ENCODE measurements around the gene GAST.
"Not testable (repeated sequence)": the region's sequence is repeated elsewhere in the genome, so short reads cannot be mapped to it uniquely, and the experiment has no call there.

The GAST gene, protein sequence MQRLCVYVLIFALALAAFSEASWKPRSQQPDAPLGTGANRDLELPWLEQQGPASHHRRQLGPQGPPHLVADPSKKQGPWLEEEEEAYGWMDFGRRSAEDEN

DNA sequence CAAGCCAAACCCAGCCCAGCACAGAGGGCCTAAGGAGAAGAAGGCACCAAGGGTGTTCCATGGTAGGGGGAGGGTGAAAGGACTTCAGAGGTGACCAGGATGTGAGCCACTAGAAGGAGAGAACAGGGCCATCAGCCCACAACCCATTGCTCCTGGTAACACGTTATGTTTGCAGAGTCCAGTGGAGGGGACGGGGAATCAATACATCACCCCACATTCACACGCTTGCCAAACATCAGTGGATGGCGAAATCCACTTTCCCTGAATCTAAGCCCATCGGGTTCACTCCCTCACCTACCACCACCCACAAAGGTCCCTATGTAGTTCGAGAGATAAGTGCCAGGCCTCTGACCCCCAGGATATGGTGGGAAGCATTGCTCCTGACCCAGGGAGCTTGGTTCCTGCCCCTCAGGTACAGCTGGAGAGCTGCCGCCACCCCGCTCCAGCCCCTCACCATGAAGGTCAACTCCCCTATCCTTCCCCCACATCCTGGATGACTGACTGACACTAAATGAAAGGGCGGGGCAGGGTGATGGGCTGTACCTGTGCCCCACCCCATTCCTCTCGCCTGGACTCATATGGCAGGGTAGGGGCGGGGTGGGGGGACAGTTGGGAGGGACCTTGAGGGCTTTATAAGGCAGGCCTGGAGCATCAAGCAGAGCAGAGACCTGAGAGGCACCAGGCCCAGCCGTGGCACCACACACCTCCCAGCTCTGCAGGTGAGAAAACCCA lies at the start of gene GAST:
TSS of gene GAST (plus strand) at position 663 of the 732 bp plus-strand sequence. CDS start 3,106 bp downstream, outside the sequence.
- no peak for DNase-seq

- no peak for DNase-seq
Measured at GRCh38 chr17:41663451-41664171, 48.5 kb upstream of the GAST start.

DNA sequence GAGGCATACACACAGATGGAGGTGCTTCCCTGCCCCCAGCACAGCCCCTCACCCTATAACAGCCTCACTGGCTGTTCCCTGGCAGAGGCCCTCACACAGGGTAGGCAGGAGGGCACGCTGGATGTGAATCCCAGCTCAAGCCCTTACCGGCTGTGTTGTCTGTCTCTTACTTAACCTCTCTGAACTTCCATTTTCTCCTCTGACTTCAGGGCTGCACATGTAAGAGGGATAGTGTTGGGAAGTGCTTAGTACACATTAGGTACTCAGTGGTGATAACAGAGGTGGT lies 48.0 kb upstream of the GAST start:
- DNase-seq: no peak

DNA sequence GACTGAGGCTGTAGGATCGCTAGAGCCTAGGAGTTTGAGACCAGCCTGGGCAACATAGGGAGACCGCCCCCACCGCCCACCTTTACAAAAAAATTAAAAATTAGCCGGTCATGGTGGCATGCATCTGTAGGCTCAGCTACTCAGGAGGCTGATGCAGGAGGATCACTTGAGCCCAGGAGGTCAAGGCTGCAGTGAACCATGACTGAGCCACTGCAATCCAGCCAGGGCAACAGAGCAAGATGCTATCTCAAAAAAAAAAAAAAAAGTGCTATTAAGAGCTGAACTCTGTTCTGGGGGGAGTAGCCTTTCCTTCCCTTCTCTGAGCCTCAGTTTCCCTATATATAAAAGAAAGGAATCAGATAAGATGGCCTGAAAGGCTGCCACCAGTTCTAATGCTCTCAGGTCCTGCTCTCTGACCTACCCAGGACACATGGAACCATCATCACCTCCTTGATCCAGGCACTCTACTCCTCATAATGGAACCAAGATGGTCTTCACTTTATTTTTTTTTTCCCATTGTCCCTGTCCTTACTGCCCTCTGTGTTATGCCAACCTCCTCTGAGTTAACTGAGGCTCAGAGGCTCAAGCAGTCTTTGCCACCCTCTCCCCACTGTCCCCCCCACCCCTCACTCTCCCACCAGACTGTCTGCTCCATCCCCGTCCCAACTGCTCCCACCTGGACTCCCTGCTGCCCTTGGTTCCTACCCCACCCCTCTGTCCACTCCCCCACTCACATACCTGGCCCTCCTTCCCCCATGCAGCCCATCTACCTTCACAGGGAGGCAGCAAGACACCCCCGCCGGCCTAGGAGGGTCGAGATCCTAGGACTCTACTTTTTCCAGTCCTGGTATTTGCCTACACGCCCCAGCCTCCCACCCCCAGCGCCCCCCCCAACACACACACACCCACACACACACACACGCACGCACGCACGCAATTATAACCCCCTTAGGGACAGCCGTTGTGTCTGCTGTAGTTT lies 47.3 kb upstream of the GAST start:
- no peak for DNase-seq

DNA sequence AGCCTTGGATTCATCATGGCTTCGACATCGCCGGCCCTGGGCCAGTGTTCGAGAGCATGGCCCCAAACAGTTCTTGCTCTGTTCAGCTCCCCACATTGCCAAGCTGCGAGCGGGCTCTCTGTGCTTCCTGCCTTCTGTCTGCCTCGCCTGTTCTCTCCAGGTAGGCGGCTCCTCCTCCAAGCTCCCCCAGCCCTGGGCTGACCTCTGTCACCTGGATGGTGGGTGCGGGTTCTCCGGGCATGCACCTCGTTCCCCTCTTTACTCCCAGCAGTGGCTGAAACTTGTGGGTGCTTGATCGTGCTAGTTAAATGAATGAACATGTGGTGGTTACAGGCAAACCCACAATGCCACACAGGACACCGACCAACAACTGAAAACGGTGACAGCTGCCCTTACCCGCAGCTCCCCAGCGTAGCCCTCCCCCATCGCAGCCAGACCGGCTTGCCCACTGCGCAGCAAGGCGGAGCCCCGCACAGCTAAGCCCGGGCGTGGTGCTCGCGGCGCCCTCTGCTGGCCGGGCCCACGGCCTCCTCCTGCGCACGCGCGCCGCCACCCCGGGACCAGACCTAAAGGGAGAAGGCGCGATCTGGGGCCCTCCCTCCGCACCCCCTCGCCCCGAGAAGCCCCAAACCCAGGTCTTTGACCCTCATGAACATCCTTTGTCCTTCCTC lies 46.4 kb upstream of the GAST start:
- DNase-seq: peak; percentile 39

GRCh38 chr17:41666237-41666641 lies 45.9 kb upstream of the GAST start:
- DNase-seq: peak; percentile 42

GRCh38 chr17:41666708-41667279 lies 45.3 kb upstream of the GAST start:
- peak; percentile 69 for DNase-seq

DNA sequence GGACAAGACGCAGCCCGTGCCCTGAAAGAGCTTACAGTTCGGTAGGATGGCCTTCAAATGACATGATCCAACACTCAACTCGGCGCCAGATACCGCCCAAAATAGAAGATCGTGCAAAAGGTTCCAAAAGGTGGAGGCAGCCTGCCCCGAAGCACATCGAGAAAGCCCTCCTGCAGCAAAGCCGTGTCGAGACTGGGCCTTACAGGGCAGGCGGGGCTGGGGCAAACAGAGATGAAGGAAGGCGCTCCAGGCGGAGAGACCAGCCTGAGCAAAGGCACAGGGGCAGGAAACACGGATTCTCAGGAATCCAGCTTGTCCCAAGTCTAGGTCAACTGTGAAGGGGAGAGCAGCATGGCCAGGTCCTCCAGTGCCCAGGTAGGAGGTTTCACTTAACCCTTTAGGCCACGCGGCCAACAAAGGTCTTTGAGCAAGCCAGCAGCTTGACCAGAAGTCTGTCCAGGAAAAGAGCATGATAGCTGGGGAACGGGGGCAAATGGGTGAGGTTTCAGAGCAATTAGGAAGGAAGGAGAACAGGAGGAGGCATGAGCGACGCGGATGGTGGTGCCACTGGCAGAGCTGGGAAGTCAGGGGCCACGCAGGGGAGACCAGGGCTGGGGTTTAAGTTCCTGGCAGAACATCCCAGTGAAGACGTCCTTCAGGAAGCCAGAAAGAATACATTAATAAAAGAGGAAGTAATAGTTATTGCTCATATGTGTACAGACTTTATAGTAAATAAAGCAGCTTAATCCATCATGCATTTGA lies 44.7 kb upstream of the GAST start:
- DNase-seq: no peak

DNA sequence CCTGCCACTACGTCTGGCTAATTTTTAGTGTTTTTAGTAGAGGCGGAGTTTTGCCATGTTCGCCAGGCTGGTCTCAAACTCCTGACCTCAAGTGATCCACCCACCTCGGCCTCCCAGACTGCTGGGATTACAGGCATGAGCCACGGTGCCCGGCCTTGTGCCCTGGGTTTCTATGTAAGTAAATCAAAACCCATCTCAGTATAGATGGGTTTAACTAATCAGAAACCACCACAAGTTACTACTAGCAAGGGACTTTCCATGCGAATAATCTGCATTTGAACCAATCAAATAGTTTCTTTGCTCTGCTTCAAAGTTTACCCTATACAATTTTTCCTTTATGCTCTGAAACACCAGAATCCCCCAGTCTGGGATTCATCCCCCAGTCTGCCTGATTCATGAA lies 40.0 kb upstream of the GAST start:
- no peak for DNase-seq

GRCh38 chr17:41675157-41676057 lies 36.7 kb upstream of the GAST start:
- not testable (repeated sequence) for DNase-seq

DNA sequence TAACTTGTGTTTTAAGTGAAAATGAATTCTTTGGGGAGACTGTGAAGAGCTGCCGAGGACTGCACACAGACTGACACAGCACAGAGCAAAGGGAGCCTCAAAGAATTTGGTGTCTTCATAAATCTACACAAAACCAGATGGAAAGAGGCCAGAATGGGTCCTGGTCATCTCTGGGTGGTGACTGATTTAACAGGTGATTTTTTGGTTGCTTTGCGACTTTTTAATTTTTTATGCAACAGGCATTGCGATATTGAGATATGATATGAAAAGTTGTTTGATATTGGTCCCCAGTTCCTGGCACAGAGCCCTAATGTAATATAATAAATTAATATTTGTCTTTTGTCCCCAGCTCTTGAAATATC lies 36.1 kb upstream of the GAST start:
- DNase-seq: no peak

GRCh38 chr17:41678411-41678906 lies 33.7 kb upstream of the GAST start:
- no peak for DNase-seq

DNA sequence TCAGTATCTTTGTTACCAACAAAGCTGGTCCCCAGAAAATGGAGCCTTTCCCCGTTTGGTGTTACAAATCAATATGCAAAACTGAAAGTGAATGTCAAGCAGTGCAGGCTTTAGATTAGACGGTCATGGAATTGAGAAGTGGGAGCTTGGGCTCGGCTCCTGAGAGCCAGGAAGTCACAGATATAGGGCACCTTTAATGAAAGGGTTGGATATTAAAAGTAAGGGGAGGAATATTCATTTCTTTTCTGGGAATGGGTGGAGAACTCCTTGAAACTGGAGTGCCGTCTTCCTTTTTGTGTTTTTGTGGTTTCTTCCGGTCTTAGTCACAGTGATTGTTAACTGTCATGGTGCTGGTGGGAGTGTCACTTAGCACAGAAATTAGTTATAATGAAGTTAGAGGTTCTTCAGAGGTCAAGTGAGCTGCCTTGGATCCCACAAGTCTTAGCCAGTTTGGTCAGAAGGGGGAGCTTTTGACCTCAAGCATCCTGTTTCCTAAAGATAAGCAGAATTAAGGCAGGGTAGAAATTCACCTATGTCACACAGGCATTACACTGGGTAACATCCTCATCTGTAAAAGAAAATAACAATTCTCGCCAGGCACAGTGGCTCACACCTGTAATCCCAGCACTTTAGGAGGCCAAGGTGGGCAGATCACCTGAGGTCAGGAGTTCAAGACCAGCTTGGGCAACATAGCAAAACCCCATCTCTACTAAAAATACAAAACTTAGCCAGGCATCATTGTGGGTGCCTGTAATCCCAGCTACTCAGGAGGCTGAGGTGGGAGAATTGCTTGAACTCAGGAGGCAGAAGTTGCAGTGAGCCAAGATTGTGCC lies 33.0 kb upstream of the GAST start:
- no peak for DNase-seq

DNA sequence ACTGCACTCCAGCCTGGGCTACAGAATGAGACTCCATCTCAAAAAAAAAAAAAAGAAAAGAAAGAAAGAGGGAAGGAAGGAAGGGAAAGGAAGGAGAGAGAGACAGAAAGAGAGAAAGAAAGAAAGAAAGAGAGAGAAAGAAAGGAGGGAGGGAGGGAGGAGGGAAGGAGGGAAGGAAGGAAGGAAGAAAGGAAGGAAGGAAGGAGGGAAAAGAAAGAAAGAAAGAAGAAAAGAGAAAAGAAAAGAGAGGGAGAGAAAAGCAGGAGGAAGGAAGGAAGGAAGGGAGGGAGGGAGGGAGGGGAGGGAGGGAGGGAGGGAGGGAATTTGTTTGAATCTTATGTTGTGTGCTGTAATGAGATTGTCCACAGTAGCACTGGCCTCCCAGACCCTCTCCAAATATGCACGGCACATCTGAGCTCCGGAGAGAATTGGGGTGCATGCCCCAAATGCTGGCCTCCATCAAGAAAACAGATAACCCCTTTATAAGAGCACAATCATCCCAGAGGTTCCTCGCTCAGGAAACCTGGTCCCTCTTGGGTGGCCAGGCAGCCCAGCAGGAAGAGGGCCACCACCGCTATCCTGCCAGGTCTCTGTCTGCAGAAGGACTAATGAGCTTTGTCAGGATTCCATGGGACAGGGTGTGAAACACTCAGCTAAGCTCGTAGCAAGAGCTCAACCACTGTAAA lies 32.2 kb upstream of the GAST start:
- no peak for DNase-seq

DNA sequence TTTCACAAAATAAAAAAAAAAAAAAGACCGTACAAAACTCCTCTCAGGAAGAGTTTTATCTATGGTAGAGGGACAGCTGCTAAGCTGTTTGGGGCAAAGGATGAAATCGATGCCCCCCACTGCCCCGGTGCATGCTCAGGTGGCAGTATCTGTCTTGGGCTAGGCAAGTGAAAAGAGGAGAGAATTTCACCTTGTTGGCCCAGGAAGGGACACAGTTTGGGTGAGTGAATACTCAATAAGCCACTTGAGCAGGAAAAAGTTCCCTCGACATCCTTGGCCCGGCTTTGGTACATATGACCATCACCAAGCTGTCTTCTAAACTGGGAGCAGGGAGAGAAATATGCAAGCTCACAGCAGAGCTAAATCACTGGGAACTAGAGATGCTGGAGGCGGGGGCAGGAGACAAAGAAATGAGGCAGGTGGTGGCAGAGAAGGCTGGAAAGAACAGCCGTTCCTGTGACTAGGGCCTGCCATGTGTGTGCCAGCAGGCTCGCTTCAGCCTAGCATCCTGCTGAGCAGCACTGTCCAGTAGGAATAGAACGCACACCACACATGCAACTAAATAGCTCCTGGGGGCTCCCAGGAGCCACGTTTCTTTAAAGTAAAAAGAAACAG lies 31.6 kb upstream of the GAST start:
- DNase-seq: no peak

GRCh38 chr17:41681776-41682175 lies 30.4 kb upstream of the GAST start:
- DNase-seq: no peak

DNA sequence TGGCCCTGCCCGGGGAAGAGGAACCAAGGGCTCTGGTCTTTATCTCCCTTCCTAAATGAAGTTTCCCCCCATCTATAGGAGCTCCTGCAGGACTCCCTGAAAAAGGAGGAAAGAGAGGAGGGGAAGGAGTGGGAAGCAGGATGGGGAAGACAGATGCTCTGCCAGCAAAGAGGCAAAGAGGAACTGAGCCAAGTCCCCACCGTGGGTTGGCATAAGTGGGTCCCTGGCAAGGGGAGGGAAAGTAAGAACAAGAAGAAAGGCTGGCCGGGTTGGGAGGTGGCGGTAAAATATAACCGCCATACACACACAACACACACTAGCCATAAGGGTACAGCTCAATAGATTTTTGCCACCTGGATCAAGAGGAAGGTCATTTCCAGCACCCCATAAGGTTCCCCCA lies 29.5 kb upstream of the GAST start:
- no peak for DNase-seq

DNA sequence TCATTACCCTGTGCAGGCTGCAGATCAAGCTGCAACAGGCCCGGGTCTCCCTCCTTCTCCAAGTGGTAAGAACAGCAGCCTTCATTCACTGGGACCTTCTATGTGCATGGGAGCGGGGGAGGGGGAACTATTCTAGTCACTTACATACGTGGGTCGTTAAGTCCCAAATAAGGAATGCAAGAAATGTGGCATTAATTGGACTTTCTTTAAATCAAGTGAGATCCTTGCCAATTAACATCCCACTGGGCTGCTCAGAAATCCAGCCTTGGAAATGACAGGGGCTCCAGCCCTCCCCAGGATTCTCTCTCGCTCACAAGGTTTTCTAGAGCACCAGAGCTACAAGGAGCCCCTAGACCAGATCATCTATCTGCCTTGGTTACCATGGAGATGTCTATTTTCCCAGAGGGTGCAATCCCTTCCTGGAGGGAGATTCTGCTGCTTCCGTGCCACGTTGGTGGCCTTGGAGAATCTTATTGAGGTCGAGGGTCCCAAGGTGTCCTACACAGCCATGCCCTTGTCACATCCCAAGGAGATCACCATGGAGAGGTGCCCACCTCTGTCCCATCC lies 28.6 kb upstream of the GAST start:
- DNase-seq: no peak
